Epidermal melanocyte (primary cell): ENCODE data around the gene CALN1.

Source experiments
- DNase-seq: peaks from one replicate; pipeline ENCODE4 v3.0.0; 2011; ENCODE audit warnings: low spot score; ENCODE audit not compliant: insufficient read length

Gene CALN1

DNA sequence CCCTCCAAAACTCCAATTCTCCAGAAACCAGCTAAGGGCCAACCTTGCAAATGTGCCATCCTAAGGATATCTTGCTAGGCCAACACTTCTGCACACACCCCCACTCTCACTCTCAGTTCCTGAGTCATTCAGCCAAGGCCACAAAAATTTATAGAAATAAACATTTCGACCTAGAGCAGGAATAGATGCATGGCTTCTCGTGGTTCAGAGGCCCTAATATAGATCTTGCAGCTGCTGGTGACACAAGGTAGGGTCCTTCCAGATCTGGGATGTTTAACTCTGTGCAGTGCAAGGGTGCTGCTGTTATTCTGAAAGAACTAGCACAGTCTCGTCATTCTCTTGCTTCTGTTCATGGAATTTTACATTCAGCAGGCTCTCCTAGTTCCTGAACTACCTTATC lies 369.3 kb downstream of the CALN1 start:
- DNase-seq: no peak

DNA sequence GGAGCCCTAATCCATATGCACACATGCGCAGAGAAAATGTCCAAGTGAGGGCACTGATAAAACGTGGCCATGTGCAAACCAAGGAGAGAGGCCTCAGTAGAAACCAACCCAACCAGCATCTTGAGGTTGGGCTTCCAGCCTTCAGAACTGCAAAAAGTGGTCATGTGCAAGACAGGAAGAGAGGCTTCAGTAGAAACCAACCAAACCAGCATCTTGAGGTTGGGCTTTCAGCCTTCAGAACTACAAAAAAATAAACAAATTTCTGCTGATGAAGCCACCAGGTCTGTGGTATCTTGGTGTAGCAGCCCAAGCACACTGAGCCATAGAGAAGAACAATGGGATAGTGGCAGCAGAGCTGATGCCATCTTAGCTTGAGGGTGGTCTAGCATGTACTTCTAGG lies 371.5 kb downstream of the CALN1 start:
- no peak for DNase-seq

DNA sequence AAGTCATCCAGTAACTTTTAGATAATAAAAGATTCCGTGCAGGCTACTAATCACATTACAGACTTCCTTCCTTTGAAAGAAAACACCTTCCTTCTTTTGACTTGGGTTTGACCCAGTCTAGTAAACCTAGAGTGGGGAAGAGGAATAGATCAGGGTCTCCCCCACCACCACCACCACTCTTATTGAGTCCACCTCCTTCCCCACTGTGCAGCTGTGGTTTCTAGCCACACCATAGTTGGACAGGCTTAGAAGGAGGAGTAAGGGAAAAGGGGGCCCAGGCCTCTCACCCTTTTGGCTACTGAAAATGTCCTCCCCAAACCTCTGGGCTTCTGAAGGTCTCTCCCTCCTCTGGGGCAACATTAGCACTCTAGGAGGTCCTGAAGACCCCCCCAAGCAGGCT lies 372.7 kb downstream of the CALN1 start:
- no peak for DNase-seq

DNA sequence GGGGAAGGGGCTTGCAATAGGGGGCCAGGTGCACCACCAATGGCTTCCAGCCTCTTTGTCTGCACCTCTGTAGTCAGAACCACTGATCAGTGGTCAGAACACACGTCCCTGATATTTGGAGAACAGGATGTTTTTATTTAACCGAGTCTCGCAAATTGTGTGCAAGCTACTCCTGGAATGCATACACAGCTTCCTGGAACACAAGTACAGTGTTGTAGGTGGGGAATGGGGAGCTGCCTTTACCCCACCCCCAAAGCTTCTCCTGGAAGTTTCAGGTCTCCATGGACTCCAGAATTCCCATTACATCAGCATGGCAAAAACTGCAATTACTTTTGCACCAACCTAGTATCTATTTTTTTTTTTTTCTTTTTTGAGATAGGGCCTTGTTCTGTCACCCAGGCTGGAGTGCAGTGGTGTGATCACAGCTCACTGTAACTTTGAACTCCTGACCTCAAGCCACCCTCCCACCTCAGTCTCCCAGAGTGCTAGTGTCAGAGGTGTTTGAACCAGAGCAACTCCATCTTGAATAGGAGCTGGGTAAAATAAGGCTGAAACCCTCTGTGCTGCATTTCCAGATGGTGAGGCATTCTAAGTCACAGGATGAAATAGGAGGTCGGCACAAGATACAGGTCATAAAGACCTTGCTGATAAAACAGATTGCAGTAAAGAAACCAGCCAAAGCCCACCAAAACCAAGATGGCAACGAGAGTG lies 374.0 kb downstream of the CALN1 start:
- no peak for DNase-seq

DNA sequence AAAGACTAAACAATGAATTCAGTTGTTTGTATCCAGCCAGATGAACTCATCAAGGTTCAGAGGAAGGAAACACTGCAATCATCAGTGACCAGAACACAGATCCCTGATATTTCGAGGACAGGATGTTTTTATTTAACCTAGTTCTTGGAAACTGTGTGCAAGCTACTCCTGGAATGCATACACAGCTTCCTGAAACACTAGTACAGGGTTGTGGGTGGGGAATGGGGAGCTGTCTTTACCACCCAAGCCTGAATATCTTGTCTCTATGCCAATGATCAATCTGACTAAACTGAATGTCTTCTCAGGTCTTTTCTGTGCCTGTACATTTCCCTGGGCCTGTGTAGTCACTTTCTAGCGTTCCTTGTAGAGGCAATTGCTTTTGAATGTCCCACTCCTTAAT lies 374.6 kb downstream of the CALN1 start:
- no peak for DNase-seq

DNA sequence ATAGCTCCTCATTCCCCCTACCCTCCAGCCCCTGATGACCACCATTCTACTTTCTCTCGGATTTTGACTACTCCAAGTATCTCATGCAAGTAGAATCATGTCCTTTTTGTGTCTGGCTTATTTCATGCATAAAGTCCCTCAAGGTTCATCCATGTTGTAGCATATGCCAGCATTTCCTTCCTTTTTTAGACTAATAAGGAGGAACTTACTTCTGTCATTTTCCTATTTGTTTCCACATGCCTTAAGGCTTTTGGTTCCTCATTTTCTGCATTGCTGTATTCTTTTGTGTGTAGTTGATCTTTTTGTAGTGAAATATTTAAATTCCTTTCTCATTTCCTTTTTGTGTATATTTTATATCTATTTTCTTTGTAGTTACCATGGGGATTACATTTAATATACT lies 376.9 kb downstream of the CALN1 start:
- DNase-seq: no peak

DNA sequence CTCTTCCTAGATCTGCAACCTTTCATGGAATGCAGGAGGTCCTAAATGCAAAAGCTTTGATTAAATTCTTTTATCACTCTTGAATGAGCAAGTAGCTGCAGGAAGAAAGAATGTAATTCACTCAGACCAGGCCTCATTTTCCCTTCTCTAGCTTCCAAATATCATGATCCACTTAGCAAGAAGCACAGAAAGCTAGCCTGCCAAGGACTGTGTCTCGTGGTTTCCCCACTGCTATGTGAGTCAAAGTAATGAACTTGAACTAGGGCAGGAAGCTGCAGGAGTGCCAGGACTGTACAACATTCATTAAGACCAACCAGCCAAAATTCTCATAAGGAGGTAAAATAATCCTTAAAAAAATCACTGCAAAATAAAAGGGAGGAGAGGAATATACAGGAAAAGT lies 379.2 kb downstream of the CALN1 start:
- DNase-seq: no peak

DNA sequence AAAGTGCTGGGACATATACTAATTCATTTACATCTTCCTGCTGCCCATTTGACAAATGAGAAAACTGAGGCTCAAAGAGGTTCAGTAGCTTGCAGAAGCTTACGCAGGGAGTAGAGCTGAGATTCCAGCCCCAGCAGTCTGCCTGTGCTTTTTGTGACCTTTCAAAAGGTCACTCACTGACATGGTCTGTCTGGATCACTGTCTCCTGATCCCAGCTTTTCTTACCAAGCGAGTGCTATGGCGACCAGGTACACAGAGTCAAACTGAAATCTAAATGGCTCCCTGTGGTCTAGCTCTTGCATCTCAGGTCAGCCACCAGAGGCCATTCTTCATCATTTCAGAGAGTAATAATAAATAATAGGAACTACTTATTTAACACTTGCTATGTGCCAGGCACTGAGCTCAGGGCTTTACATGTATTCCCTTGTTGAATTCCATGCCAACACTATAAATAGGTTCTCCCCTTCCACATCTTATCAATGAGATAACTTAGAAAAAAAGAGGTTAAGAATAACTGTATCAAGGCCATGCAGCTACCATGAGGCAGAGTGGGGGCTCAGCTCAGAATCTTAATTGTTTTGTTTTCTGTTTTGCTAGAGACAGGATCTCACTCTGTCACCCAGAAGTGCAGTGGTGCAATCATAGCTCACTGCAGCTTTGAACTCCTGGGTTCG lies 381.0 kb downstream of the CALN1 start:
- DNase-seq: no peak

DNA sequence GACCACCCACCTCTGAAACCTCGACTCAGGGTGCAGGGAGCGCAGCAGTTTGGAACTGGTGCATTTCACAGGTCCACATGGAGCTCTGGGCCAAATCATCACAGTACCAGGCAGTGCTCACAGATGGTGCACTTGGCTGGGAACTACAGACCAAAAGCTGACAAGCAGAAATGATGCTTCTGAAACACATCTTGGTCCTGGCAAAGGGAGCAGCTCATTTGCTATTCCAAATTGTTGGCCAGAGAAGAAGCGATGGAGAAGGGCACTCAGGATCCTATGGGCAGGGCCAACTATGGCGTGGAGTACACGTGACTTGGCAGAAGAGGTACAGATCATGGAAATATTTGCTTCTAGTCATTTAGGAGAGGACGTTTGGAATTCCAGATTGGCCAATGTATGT lies 383.9 kb downstream of the CALN1 start:
- DNase-seq: no peak

DNA sequence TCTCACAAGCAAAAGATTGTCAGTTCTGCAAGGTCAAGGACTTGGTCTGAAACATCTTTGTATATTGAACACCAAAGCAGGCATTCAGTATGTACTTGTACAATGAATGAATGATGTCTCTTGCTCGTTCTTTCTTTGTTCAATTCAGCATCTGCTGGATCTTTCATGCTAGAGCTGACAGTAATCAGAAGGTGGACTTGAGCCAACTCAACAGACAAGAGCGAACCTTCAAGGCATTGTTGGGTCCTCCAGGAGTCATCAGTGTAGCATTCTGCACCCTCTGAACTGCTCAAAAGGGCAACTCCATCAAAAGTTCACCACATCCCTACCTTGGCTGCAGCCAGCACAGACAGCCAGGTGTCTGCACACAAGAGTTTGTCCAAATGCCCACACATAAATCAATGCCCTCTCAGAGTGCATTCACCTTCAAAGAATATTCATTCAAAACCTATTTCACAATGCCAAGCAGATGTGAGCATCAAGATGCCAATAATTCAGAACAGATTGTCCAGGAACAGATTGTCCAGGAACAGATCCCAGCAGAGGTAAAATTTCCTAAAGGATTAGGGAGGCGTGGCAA lies 386.7 kb downstream of the CALN1 start:
- no peak for DNase-seq

DNA sequence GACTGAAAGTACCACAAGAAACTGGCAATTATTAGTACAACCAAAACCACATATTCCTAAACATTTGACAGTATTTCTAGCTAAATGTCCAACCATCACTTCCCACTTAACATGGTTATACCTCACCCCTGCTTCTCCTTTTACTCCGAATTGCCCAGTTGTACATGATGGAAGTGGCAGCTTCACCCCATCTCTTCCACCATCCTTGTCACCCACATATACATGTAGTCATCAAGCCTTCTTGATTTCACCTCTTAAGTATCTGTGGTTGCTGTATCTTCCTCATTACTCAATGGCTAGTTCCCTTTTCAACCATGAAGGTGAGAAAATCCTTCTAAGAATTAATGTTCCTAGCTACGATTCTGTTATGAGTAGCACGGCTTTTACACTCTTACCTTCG lies 388.2 kb downstream of the CALN1 start:
- no peak for DNase-seq

DNA sequence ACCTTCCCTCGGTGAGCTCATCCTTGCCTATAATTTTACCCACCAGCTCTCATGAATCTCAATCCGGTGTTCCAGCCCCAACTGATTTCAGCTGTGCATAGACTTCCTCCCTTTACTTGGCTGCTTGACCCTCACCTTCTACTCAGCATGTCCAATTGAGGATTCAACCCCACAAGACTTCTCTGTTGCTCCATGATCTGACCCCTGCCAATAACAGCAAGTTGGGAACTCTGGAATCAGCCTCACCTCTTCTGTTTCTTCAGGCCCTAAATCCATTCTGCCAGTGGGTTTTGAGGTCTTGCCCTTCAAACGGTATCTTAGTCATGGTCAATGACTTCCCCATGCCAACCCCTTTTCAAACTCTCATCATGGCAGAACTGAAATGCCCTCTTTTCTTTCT lies 390.4 kb downstream of the CALN1 start:
- DNase-seq: no peak

DNA sequence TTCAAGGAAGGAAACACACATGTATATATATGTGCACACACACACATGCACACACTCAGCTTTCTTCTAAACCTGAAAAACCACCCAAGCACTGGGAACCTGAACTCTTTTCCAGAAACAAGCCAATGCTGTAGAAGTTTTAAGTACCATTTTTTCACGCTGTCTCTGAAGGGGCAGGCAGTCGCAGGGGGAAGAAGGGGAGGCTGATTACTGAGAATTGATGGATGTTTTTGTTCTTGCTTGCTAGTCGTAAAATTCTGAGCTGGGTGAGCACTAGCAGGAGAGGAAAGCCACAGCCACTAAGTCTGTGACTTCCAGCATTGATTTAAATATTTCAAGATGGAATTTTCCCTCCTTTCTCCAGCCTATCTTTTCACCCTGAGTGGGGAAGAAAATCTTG lies 391.8 kb downstream of the CALN1 start:
- DNase-seq: no peak

DNA sequence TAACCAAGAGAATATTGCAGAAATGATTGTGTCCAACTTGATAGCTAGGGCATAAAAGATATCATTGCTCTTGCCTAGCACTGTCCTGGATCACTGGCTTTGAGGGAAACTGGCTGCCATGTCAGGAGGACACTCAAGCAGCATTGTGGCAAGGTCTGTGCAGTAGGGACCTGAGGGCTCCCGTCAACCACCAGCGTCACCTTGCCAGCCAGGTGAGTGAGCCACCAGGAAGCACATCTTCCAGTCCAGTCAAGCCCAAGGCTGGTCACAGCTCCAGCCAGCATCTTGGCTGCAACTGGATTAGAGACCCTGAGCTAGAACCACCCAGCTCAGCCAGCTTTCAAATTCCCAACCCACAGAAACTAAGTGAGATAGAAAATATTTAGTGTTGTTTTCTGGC lies 392.7 kb downstream of the CALN1 start:
- DNase-seq: no peak

DNA sequence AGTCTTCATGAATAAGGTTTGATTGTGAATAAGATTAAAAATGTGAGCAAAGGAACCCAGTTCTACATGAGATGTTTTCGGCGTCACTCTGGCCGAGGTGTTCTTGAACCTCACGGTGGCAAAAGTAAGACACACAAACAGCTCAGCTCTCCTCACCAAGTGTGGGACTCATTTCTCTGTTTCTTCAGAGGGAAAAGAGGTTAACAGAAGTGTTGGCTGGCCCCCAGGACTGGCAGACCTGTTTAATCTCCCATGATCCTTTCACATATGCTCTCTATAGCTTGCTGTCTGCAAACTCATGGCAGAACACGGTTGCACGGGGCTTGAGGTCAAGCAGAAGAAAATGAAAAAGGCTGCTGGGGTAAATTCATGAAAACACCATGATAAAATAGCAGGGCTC lies 394.4 kb downstream of the CALN1 start:
- DNase-seq: no peak

DNA sequence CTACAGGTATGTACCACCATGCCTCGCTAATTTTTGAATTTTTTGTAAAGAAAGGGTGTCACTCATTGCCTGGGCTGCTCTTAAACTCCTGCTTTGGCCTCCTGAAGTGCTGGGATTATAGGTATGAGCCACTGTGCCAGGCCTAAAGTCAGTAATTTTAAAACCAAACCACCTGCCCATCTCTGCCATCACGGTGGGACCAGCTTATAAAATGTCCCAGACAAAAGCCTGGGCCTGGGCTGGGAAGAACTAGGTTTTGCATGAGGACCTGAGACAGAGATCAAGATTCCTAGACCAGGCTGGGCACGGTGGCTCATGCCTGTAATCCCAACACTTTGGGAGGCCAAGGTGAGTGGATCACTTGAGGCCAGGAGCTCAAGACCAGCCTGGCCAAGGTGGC lies 395.6 kb downstream of the CALN1 start:
- DNase-seq: no peak

DNA sequence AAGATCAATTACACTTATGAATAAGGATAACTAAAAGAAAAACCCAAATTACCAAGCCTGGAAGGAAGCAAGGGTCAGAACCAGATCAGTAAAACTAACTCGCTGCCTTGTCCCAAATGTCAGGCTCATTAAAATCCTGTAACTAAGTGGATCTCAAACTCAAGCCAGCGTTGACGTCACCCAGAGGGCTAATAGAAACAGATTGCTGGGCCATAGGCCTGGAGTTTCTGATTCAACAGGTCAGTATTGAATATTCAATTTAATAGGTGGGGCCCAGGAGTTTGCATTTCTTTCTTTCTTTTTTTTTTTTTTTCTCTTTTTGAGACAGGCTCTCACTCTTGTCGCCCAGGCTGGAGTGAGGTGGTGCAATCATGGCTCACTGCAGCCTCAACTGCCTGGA lies 397.0 kb downstream of the CALN1 start:
- DNase-seq: no peak

DNA sequence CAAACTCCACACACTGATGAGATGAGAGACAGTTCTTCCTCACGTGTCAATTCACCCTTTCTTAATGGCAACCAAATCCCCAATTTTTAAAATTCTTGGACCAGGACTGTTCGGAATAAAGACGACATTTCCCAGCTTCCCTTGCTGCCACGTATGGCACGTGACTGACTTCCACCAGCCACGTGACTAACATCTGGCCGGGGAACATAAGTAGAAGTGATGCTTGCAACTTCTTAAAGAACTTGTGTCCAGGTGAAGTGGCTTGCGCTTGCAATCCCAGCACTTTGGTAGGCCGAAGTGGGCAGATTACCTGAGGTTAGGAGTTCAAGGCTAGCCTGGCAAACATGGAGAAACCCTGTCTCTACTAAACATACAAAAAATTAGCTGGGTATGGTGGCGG lies 405.1 kb downstream of the CALN1 start:
- DNase-seq: no peak

DNA sequence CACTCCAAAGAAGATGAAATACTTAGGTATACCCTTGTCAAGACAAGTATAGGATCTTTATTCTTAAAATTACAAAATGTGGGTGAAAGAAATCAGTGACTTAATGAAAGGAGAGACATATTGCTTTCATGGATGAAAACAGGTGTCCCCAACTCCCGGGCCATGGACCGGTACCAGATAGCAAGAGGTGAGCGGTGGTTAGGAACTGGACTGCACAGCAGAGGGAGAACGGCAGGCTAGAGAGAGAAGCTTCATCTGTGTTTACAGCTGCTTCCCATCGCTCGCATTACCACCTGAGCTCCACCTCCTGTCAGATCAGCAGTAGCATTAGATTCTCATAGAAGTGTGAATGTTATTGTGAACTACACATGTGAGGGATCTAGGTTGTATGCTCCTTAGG lies 408.9 kb downstream of the CALN1 start:
- no peak for DNase-seq

DNA sequence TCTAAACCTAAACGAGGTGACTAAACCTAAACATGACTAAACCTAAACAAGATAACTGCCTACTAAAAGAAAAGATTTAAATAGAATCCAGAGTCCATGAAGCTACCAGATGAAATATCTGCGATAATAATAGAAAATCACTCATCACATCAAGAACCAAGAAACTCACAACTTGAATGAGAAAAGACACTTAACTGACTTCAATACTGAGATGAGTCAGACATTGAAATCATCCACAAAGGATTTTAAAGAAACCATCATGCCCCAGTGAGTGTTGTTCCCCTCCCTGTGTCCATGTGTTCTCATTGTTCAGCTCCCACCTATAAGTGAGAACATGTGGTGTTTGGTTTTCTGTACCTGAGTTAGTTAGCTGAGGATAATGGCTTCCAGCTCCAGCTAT lies 416.0 kb downstream of the CALN1 start:
- no peak for DNase-seq

DNA sequence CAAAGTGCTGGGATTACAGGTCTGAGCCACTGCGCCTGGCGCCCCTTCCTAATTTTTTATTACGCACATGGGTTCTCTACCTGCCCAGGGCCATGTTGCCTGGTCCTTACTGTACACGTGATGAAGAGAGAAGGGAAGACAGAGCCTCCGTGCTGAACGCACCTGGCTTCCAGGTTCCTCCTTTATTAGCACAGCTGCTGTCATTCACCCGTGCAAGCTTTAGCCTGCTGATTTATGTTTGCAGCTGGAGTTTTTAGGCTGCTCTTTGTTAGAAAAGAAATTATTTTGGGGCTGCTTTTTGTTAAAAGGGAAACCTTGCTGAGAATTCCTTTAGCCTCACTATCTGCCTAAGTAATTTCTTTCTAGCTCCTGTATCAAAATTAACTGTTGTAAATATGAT lies 417.0 kb downstream of the CALN1 start:
- DNase-seq: no peak

DNA sequence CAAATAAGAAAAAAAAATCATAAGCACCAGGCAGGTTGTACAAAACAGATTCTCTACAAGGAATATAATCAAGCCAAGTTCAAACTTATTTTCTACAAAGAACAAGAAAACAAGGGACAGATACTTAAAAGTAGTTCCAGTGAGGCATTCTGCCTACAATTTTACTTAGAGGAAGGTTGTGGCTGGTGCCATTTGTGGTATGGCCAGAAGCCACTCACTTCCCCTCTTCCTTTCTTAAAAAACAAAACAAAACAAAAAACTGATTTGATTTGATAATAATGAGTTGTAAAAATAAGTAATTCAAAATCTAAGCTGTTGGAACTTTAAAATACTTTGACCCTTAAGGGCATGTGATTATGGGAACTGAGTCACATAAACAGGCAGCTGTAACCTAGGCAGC lies 420.6 kb downstream of the CALN1 start:
- DNase-seq: no peak

DNA sequence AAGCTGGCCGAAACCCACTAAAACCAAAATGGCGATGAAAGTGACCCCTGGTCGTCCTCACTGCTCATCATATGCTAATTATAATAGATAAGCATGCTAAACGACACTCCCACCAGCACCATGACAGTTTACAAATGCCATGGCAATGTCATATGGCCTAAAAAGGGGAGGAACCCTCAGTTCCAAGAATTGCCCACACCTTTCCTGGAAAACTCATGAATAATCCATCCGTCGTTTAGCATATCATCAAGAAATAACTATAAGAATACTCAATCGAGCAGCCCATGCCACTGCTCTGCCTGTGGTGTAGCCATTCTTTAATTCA lies 422.0 kb downstream of the CALN1 start:
- no peak for DNase-seq
